Thyroid gland (tissue), 4 donors: ENCODE measurements around the gene STXBP1.

ENCODE experiments used
- CTCF ChIP-seq, 6 experiments: fragments of 200-600 bp in 3 of 6; fragments of 450-650 bp in 3 of 6; sonication (generic) in 3 of 6; IDR thresholded peaks; one replicate each; pipeline ENCODE4 v1.5.1; 2016 to 2019; ENCODE audit warnings: antibody characterized with exemption in 6 of 6, mild to moderate bottlenecking in 2 of 6, inconsistent platforms in 1 of 6, moderate library complexity in 1 of 6
- POLR2A ChIP-seq, 2 donors: fragments of 450-650 bp; IDR thresholded peaks; one replicate each; pipeline ENCODE4 v1.6.1; 2017; ENCODE audit warnings: antibody characterized with exemption in 2 of 2, mild to moderate bottlenecking in 2 of 2, moderate library complexity in 1 of 2

GRCh38 chr9:127710204-127710783 is 98.2 kb downstream of the STXBP1 start:
- TF ChIP-seq CTCF (IDR thresholded peaks at IDR 0.05) (no peak), POLR2A (IDR thresholded peaks at IDR 0.05) (no peak)
